ENCODE measurements around the gene SERF1B.
"Not testable (repeated sequence)": the region's sequence is repeated elsewhere in the genome, so short reads cannot be mapped to it uniquely, and the experiment has no call there.

- not testable (repeated sequence) for TF ChIP-seq CTCF (IDR thresholded peaks at IDR 0.05; ENCODE audit: insufficient read depth, low read length); REST (IDR thresholded peaks at IDR 0.05; ENCODE audit: insufficient replicate concordance, low read depth)
These were observed 744 bp downstream of the SERF1B start for GRCh38 chr5:70025845-70026145.
